Endothelial cell of umbilical vein (primary cell): Measurements from ENCODE around the gene FSTL4. TPM values are rescaled to one million over a fixed set of nuclear protein-coding genes. Genes with fewer than 3 reads are reported as not detected.

Source experiments
- BruUV-seq: library from RNA; stranded (reverse); fragments of 400-500 nt; replicated peaks from 2 replicates; lab custom pipeline; 2021; lab: Mats Ljungman, UMichigan
- CTCF ChIA-PET: fragments of 300-600, 350-600 bp; sonication (Branson Sonifier 250); formaldehyde crosslinking; loops from one replicate; lab custom pipeline; 2021; ENCODE audit warnings: antibody characterized with exemption, inconsistent platforms; lab: Charles Lee
- POLR2A ChIA-PET: fragments of 300-600, 350-600 bp; sonication (Branson Sonifier 250); formaldehyde crosslinking; loops from one replicate; lab custom pipeline; 2021; ENCODE audit warnings: antibody characterized with exemption, inconsistent platforms; lab: Charles Lee
- DNase-seq: peaks from one replicate; pipeline ENCODE4 v3.0.0-alpha.2; 2011; ENCODE audit warnings: low read depth, low spot score
- FAIRE-seq: peaks from 2 replicates; lab custom pipeline; 2011; peaks lifted over from hg19 to GRCh38; lab: Jason Lieb, UNC
- H2AFZ ChIP-seq: 2 replicates; pipeline ENCODE4 v1.6.0; 2012; ENCODE audit warnings: low read depth, low read length, control low read depth, inconsistent platforms
- H3K27ac ChIP-seq: 2 replicates; pipeline ENCODE4 v1.5.1; 2011; ENCODE audit warnings: low read depth, mild to moderate bottlenecking, control low read depth, low read length, moderate library complexity; ENCODE audit not compliant: insufficient read depth
- H3K27me3 ChIP-seq, 2 experiments: 2 replicates each; pipeline versions ENCODE4 v1.6.0 to v1.6.1; 2011; ENCODE audit warnings: low read length in 2 of 2, mixed read lengths in 1 of 2; ENCODE audit not compliant: control insufficient read depth in 2 of 2, insufficient read depth in 2 of 2
- H3K36me3 ChIP-seq, 2 experiments: 2 replicates in 1 of 2; 3 replicates in 1 of 2; pipeline ENCODE4 v1.5.1; 2011; ENCODE audit warnings: low read length in 2 of 2, mild to moderate bottlenecking in 1 of 2, moderate library complexity in 1 of 2; ENCODE audit not compliant: control insufficient read depth in 2 of 2, insufficient read depth in 2 of 2; ENCODE audit errors: extremely low read depth in 1 of 2
- H3K4me1 ChIP-seq: 3 replicates; pipeline ENCODE4 v1.5.1; 2011; ENCODE audit warnings: mild to moderate bottlenecking, low read length; ENCODE audit not compliant: control insufficient read depth, insufficient read depth; ENCODE audit errors: extremely low read depth
- H3K4me2 ChIP-seq: 2 replicates; pipeline ENCODE4 v1.6.1; 2011; ENCODE audit warnings: low read length, control low read depth, mixed read lengths; ENCODE audit not compliant: insufficient read depth
- H3K4me3 ChIP-seq, 3 experiments: fragments of 200-600 bp in 1 of 3; sonication (generic), shearing (Covaris generic) in 1 of 3; replicated peaks in 1 of 3; 2 replicates each; pipeline ENCODE4 v1.5.1; 2011 to 2016; ENCODE audit warnings: control low read depth in 3 of 3, low read length in 3 of 3, mild to moderate bottlenecking in 2 of 3, inconsistent platforms in 1 of 3, low read depth in 1 of 3, moderate library complexity in 1 of 3; ENCODE audit not compliant: insufficient read depth in 1 of 3
- H3K79me2 ChIP-seq: 2 replicates; pipeline ENCODE4 v1.6.0; 2012; ENCODE audit warnings: low read length, inconsistent platforms; ENCODE audit not compliant: control insufficient read depth, insufficient read depth
- H3K9ac ChIP-seq: replicated peaks from 2 replicates; pipeline ENCODE3; 2011; ENCODE audit warnings: low read length, control low read depth; ENCODE audit not compliant: insufficient read depth; ENCODE audit errors: extremely low read depth
- H3K9me1 ChIP-seq: replicated peaks from 3 replicates; pipeline ENCODE4 v1.6.0; 2011; ENCODE audit warnings: mild to moderate bottlenecking, low read length; ENCODE audit not compliant: control insufficient read depth, insufficient read depth; ENCODE audit errors: extremely low read depth
- H3K9me3 ChIP-seq: replicated peaks from 2 replicates; pipeline ENCODE4 v1.5.1; 2012; ENCODE audit warnings: low read length, inconsistent platforms; ENCODE audit not compliant: control insufficient read depth, insufficient read depth
- H4K20me1 ChIP-seq: replicated peaks from 2 replicates; pipeline ENCODE3; 2011; ENCODE audit warnings: mild to moderate bottlenecking, low read length; ENCODE audit not compliant: control insufficient read depth, insufficient read depth; ENCODE audit errors: extremely low read depth
- EZH2 ChIP-seq: IDR thresholded peaks from 2 replicates; pipeline ENCODE4 v1.6.1; 2012; ENCODE audit warnings: borderline replicate concordance, low read depth, mild to moderate bottlenecking, moderate library complexity, low read length, inconsistent platforms; ENCODE audit not compliant: severe bottlenecking
- GATA2 ChIP-seq: IDR thresholded peaks from 2 replicates; pipeline ENCODE4 v1.7.0; 2011; ENCODE audit warnings: low read depth, mild to moderate bottlenecking, moderate library complexity, mixed read lengths, low read length; ENCODE audit not compliant: insufficient read length, insufficient read depth
- MYC ChIP-seq: IDR thresholded peaks from one replicate; pipeline ENCODE4 v1.6.1; 2011; ENCODE audit warnings: mild to moderate bottlenecking, low read depth, low read length
- POLR2A ChIP-seq: IDR thresholded peaks from 2 replicates; pipeline ENCODE4 v1.6.1; 2012; ENCODE audit warnings: low read depth, mild to moderate bottlenecking, control low read depth, low read length
- POLR2AphosphoS5 ChIP-seq: IDR thresholded peaks from 2 replicates; pipeline ENCODE4 v1.6.1; 2012; ENCODE audit warnings: low read depth, mild to moderate bottlenecking, control low read depth, low read length, moderate library complexity; ENCODE audit not compliant: insufficient read depth
- dilution Hi-C: fragments of 300-500 bp; cut with MboI; formaldehyde crosslinking; loops from one replicate; pipeline ENCODE4 v1.15.0; 2019; ENCODE audit warnings: low sequenced_read_pairs; ENCODE audit not compliant: extremely low pct_ligation_motif_present
- intact Hi-C: fragments of 100-400 bp; cut with micrococcal nuclease; formaldehyde crosslinking; loops from one replicate; pipeline ENCODE4 v1.10.0; 2022
- polyA plus RNA-seq, 4 experiments: library from polyadenylated mRNA; depleted of rRNA in 3 of 4; stranded (reverse) in 3 of 4; unstranded in 1 of 4; fragments of >200 nt; gene quantifications; 2 replicates each; pipeline versions ENCODE4 v1.2.1 to v1.2.3, GENCODE V29; 2011 to 2012; ENCODE audit warnings: missing spikeins in 1 of 4
- total RNA-seq: library from RNA; stranded (reverse); gene quantifications from 2 replicates; pipeline ENCODE4 v1.2.3, GENCODE V29; 2021
- TF ChIP-seq, protein P1 (sequence below): IDR thresholded peaks from 2 replicates; pipeline ENCODE4 v1.6.1; 2011; ENCODE audit not compliant: insufficient read depth, insufficient read length
- TF ChIP-seq, protein P2 (sequence below), 2 donors: IDR thresholded peaks; 1 replicate in 1 of 2; 2 replicates in 1 of 2; pipeline ENCODE4 v1.5.1; 2011; ENCODE audit warnings: low read length in 2 of 2, mild to moderate bottlenecking in 2 of 2, moderate library complexity in 2 of 2, control low read depth in 1 of 2, inconsistent platforms in 1 of 2, low read depth in 1 of 2; ENCODE audit not compliant: insufficient read depth in 1 of 2; ENCODE audit errors: extremely low read depth in 1 of 2

FSTL4 gene
- total and polyA plus RNA-seq, 2 donors (not counting 3 experiments of a cell fraction or from before 2014, with no cell fraction given): 0.18 TPM; not detected in 1

GRCh38 chr5:133192716-133193115, 419.6 kb downstream of the FSTL4 start:
- H3K9me3 ChIP-seq: no peaks in the 10 kb centered on the region
- FAIRE-seq (no peak), DNase-seq (no peak)
- H3K4me2 ChIP-seq: no peak overlapping the region
- intact Hi-C loops (no loop called here), dilution Hi-C loops (no loop called here)
- H3K36me3 ChIP-seq: no peaks in the 10 kb centered on the region
- BruUV-seq: no TSS peak
- no peak overlapping the region for H3K9ac ChIP-seq
- ChIA-PET POLR2A (no interaction called here), CTCF (interaction anchor here (0.8 to 1.3 kb wide), 2 partner anchors 16 to 55 kb away, joined by 3 read pairs; no protein-coding TSS in a partner anchor)
- H3K79me2 ChIP-seq: no peaks in the 10 kb centered on the region
- H2AFZ ChIP-seq: no peak overlapping the region
- no peak overlapping the region for H3K27ac ChIP-seq
- no peak overlapping the region for H3K4me3 ChIP-seq
- no peaks in the 10 kb centered on the region for H3K9me1 ChIP-seq
- H3K4me1 ChIP-seq: no peaks in the 10 kb centered on the region
- H4K20me1 ChIP-seq: no peaks in the 10 kb centered on the region
- TF ChIP-seq EZH2: no peak
- TF ChIP-seq, protein P1, sequence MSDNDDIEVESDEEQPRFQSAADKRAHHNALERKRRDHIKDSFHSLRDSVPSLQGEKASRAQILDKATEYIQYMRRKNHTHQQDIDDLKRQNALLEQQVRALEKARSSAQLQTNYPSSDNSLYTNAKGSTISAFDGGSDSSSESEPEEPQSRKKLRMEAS: no peak
- no peak for TF ChIP-seq POLR2A
- no peak for TF ChIP-seq MYC
- no peak for TF ChIP-seq POLR2AphosphoS5
- TF ChIP-seq, protein P2, sequence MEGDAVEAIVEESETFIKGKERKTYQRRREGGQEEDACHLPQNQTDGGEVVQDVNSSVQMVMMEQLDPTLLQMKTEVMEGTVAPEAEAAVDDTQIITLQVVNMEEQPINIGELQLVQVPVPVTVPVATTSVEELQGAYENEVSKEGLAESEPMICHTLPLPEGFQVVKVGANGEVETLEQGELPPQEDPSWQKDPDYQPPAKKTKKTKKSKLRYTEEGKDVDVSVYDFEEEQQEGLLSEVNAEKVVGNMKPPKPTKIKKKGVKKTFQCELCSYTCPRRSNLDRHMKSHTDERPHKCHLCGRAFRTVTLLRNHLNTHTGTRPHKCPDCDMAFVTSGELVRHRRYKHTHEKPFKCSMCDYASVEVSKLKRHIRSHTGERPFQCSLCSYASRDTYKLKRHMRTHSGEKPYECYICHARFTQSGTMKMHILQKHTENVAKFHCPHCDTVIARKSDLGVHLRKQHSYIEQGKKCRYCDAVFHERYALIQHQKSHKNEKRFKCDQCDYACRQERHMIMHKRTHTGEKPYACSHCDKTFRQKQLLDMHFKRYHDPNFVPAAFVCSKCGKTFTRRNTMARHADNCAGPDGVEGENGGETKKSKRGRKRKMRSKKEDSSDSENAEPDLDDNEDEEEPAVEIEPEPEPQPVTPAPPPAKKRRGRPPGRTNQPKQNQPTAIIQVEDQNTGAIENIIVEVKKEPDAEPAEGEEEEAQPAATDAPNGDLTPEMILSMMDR (IDR thresholded peaks at IDR 0.05; ENCODE audit: extremely low read depth in 1 of 2, insufficient read depth in 1 of 2, low read depth in 1 of 2, low read length in 2 of 2): no peak
- no peak for TF ChIP-seq GATA2
- H3K27me3 ChIP-seq: no peaks in the 10 kb centered on the region
